ENCODE data around the gene PHTF2. TPM values are rescaled to one million over a fixed set of nuclear protein-coding genes. Genes with fewer than 3 reads are reported as not detected.

PHTF2 gene
- total RNA-seq, 1 experiment from 2014 or later: 36.9 TPM

GRCh38 chr7:78002715-78003114 is 204.1 kb downstream of the PHTF2 start:
- POLR2A ChIA-PET: no interaction called here
- CTCF ChIA-PET: no interaction called here
- no peak overlapping the region for H3K27ac Mint-ChIP-seq (ENCODE audit: unreplicated experiment)

GRCh38 chr7:78006063-78006755 is 207.6 kb downstream of the PHTF2 start:
- no peak for TF ChIP-seq CTCF (IDR thresholded peaks at IDR 0.05; ENCODE audit: insufficient read depth in 1 of 2, low read depth in 1 of 2, low read length in 1 of 2, severe bottlenecking in 1 of 2, unreplicated experiment in 1 of 2)
- BruUV-seq (replicated peaks): no TSS peak
- H3K4me1 ChIP-seq: no peaks in the 10 kb centered on the region
- no peaks in the 10 kb centered on the region for H3K36me3 ChIP-seq (ENCODE audit: control insufficient read depth, insufficient read depth, low read length)
- intact Hi-C loops (cut with micrococcal nuclease; ENCODE audit: unreplicated experiment): no loop called here
- H3K9me3 Mint-ChIP-seq (ENCODE audit: unreplicated experiment): no peaks in the 10 kb centered on the region
- no peak overlapping the region for H3K4me3 Mint-ChIP-seq (ENCODE audit: unreplicated experiment)
- no peak overlapping the region for H3K4me3 ChIP-seq (ENCODE audit: low read depth, low read length)
- H3K27me3 ChIP-seq (replicated peaks; ENCODE audit: control insufficient read depth, insufficient read depth, low read length): no peaks in the 10 kb centered on the region
- H3K27ac Mint-ChIP-seq (ENCODE audit: unreplicated experiment): no peak overlapping the region
- no peak for DNase-seq
- no peaks in the 10 kb centered on the region for H3K4me1 Mint-ChIP-seq (ENCODE audit: low read depth, unreplicated experiment)
- ChIA-PET POLR2A (no interaction called here), CTCF (no interaction called here)
- no peaks in the 10 kb centered on the region for H3K9me3 ChIP-seq
- no peaks in the 10 kb centered on the region for H3K36me3 Mint-ChIP-seq (ENCODE audit: insufficient read depth, unreplicated experiment)
- H3K27me3 Mint-ChIP-seq (ENCODE audit: insufficient read depth, unreplicated experiment): no peaks in the 10 kb centered on the region

More at GRCh38 chr7:78002715-78003114, 204.1 kb downstream of the PHTF2 start:
- DNase-seq: no peak
- intact Hi-C loops (cut with micrococcal nuclease; ENCODE audit: unreplicated experiment): no loop called here
- H3K4me1 ChIP-seq: no peaks in the 10 kb centered on the region
- Mint-ChIP-seq H3K4me3 (ENCODE audit: unreplicated experiment) (no peak overlapping the region), H3K36me3 (ENCODE audit: insufficient read depth, unreplicated experiment) (no peaks in the 10 kb centered on the region), H3K9me3 (ENCODE audit: unreplicated experiment) (no peaks in the 10 kb centered on the region), H3K27me3 (ENCODE audit: insufficient read depth, unreplicated experiment) (no peaks in the 10 kb centered on the region), H3K4me1 (ENCODE audit: low read depth, unreplicated experiment) (no peaks in the 10 kb centered on the region)
- no peaks in the 10 kb centered on the region for H3K9me3 ChIP-seq
- BruUV-seq (replicated peaks): no TSS peak
- no peaks in the 10 kb centered on the region for H3K36me3 ChIP-seq (ENCODE audit: control insufficient read depth, insufficient read depth, low read length)
- TF ChIP-seq CTCF (IDR thresholded peaks at IDR 0.05; ENCODE audit: insufficient read depth in 1 of 2, low read depth in 1 of 2, low read length in 1 of 2, severe bottlenecking in 1 of 2, unreplicated experiment in 1 of 2): no peak
- H3K4me3 ChIP-seq (ENCODE audit: low read depth, low read length): no peak overlapping the region
- no peaks in the 10 kb centered on the region for H3K27me3 ChIP-seq (replicated peaks; ENCODE audit: control insufficient read depth, insufficient read depth, low read length)

Other genes starting within 250 kb of the PHTF2 start
- 21.4 and 25.3 TPM in 2 replicates for gene RSBN1L, start 102.3 kb upstream of the PHTF2 start, total RNA-seq (2022)
- gene TMEM60, start 339 bp upstream of the PHTF2 start, total RNA-seq (2022): 18.9 and 19.6 TPM in 2 replicates

All from Caco-2 (cell line).